Tongue (tissue), 2 donors: ENCODE data around the gene RFX2. TPM values are rescaled to one million over a fixed set of nuclear protein-coding genes. Genes with fewer than 3 reads are reported as not detected.

Experiments
- DNase-seq: peaks from one replicate; pipeline ENCODE4 v3.0.0-alpha.2; 2015
- total RNA-seq: library from RNA; depleted of rRNA; stranded (reverse); fragments of >200 nt; gene quantifications from one replicate; pipeline ENCODE4 v1.2.3, GENCODE V29; 2014

The RFX2 gene
- total RNA-seq, 1 donor from 2014 or later = 12.5 TPM

GRCh38 chr19:5954293-5954692 is 156.0 kb downstream of the RFX2 start:
- no peak for DNase-seq

DNA sequence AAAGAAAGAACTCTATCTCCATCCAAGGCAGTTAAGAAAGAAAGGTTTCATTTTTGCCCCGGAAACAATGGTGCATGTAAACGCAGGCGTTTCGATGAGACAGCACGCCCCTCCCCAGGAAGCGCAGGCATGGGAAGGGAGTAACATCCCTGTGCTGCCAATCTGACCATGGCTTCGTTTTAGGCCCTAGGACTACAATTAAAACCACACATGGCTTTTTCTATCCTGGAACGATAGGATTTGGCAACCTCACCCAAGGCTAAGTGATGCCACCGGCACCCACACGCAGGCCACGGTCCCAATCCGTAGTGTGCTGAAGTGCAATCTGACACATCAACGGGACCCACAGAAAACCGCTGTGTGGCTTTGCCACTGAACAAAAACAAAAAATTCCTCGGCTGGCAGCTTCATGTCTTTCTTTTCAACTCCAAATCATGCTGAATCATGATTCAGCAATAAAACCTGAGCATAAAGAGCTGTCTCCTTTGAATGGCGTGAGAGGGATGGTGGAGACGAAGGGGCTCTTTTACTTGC is 156.6 kb downstream of the RFX2 start:
- no peak for DNase-seq

GRCh38 chr19:5953030-5953589 is 157.2 kb downstream of the RFX2 start:
- no peak for DNase-seq

GRCh38 chr19:5952193-5953029 is 157.9 kb downstream of the RFX2 start:
- DNase-seq = no peak

DNA sequence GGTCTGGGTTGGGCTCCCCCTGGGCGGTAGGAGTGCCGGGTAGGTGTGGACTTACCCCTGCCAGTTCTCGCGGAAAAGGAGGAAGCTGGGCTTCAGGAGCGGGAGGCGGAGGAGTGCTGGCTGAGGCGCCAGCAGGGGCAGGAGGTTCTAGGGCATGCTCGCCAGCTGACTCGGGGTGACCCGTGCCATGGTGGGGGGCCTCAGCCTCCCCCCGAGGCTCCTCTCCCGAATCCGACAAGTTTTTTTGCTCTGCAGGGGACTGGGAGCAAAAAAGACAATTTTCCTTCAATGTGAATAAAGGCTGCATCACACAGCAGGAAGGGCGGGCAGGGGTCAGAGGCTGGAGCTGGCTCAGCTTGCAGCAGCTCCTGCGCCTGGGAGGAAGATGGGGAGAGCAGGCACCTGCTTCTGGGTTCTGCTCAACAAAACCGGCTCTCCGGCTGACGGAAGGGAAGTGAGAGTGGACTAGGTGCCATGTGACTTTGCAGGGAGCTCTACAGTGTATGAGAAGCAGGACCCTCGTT is 158.9 kb downstream of the RFX2 start:
- DNase-seq = no peak

- DNase-seq = no peak
Measured at GRCh38 chr19:5950741-5951140, 159.6 kb downstream of the RFX2 start.

DNA sequence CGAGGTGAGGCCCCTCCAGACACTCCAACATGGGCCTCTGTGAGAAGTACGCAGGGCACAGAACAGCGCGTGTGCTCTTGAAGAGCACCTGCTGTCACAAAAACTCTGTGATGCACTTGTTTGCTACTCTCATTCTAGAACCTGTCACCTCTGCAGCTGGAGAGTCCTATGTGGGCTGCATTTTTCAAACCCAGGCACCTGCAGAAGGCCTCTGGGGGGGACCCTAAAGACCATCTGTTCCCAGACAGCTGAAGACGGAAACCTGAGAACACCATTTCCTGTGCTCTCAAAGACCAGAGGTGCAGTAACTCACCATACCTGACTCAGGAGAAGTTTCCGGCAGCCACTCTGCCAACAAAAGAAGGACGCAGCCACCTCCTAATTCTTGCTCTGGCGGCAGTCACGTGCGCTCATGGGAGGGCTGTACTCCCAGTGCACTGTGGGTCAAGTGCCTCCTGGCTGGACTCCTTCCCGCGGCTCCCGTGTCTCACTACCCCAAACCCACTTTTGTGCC is 160.5 kb downstream of the RFX2 start:
- DNase-seq = no peak

DNA sequence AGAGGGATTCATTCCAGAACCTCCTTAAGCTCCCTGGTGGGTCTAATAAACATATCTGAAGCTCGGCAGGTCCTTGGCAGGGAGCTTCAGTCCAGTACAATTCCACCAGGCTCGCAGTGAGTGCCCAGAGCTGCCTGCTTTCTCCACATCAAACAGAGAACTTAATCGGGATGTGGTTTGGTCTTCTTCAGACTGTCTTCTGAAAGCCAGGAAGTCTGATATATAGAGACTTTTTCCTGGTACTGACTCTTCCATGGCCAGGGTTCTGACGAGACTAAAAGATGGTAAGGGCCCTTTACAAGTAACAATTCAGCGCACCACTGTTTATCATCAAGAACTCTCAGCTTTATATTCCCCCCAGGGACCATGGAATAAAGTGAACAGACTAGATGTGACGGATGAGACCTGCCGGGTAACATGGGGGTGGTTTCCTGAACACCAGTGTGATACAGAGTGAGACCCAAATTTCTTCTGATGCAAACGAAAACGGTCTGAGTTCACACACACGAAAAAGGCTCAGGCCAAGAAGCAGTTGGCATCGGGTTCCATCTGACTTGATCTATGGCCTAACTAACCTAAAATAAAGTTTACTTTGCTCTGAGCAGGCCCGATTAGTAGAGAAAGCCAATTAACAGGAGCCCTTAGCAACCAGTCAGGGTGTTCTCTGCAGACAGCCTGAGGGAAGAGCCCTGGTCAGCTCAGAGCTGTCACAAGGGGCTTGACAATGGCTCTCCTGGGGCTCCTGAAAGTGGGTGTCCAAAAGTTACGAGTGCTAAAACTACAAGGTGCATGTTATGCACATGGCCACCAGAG is 161.3 kb downstream of the RFX2 start:
- DNase-seq = no peak

- no peak for DNase-seq
Measured at GRCh38 chr19:5947435-5947834, 162.9 kb downstream of the RFX2 start.

DNA sequence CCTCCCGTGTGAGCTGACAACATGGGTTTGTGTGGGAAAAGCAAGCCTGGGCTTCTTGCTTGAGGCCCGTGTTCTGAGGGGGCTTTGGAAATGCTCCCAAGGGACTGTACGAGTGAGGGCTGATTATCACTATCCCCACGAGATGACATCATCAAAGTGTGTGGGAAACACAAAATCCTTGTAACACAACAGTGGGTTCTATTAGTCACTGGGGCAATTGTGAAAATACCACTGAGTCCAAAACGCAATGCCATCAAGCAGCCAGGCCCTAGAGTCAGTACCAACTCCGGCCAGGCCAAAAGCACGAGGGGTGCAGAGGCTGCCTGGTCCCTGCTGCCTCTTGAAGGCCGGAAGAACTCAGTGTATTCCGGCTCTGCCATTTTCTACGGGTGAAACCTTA is 166.7 kb downstream of the RFX2 start:
- DNase-seq = no peak

Other genes starting within 250 kb of the RFX2 start
- gene FUT5, start 240.0 kb downstream of the RFX2 start, total RNA-seq = not detected
- 139 TPM for gene NDUFA11, start 206.7 kb downstream of the RFX2 start, total RNA-seq
- gene VMAC, start 205.6 kb downstream of the RFX2 start, total RNA-seq = 5.1 TPM
- gene CAPS, start 196.2 kb downstream of the RFX2 start, total RNA-seq = 7.6 TPM
- gene RANBP3, start 132.4 kb downstream of the RFX2 start, total RNA-seq = 40.2 TPM
- not detected for gene ACSBG2, start 25.2 kb upstream of the RFX2 start, total RNA-seq
- 7.5 TPM for gene MLLT1, start 169.5 kb upstream of the RFX2 start, total RNA-seq
- gene ACER1, start 223.1 kb upstream of the RFX2 start, total RNA-seq = not detected